Measurements from ENCODE around the gene RAD9A.

DNA sequence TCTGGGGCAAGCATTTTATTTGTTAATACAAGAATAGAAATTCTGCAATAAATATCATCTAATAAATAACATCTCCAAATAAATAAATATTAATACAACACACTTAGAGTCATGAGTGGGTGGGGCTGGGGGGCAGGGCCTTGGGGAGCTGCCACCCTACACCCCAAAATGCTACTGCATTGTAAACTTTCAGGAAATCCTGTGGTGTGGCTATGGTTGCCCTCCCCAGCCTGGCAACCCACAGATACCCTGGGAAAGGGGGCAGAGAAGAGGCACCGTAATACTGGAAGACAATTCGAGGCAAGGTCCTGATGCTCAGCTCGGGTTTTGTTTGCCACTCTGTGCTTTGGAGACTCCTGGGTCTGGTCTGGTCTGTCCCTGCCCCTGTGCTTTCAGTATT is 27.6 kb upstream of the RAD9A start:
- TF ChIP-seq POLR2A (IDR thresholded peaks at IDR 0.05), result no peak
- TF ChIP-seq, protein P1, sequence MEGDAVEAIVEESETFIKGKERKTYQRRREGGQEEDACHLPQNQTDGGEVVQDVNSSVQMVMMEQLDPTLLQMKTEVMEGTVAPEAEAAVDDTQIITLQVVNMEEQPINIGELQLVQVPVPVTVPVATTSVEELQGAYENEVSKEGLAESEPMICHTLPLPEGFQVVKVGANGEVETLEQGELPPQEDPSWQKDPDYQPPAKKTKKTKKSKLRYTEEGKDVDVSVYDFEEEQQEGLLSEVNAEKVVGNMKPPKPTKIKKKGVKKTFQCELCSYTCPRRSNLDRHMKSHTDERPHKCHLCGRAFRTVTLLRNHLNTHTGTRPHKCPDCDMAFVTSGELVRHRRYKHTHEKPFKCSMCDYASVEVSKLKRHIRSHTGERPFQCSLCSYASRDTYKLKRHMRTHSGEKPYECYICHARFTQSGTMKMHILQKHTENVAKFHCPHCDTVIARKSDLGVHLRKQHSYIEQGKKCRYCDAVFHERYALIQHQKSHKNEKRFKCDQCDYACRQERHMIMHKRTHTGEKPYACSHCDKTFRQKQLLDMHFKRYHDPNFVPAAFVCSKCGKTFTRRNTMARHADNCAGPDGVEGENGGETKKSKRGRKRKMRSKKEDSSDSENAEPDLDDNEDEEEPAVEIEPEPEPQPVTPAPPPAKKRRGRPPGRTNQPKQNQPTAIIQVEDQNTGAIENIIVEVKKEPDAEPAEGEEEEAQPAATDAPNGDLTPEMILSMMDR (IDR thresholded peaks at IDR 0.05), result no peak
- TF ChIP-seq POLR2AphosphoS5 (IDR thresholded peaks at IDR 0.05), result no peak

All from breast epithelium (tissue), 3 donors.